NB4 (cell line): ENCODE data around the gene ATP11A.

Source experiments
- DNase-seq: peaks from one replicate; pipeline ENCODE4 v3.0.0; 2010; ENCODE audit warnings: low read depth
- H3K4me3 ChIP-seq: one replicate; pipeline ENCODE4 v1.5.1; 2011; ENCODE audit warnings: mild to moderate bottlenecking, low read depth, low read length, moderate library complexity
- CTCF ChIP-seq: IDR thresholded peaks from one replicate; pipeline ENCODE4 v1.5.1; 2012; ENCODE audit warnings: low read depth, low read length
- MAX ChIP-seq: IDR thresholded peaks from 2 replicates; pipeline ENCODE4 v1.6.1; 2011; ENCODE audit warnings: low read depth, low read length
- MYC ChIP-seq: IDR thresholded peaks from 2 replicates; pipeline ENCODE4 v1.6.1; 2011; ENCODE audit warnings: low read depth, low read length
- POLR2A ChIP-seq: IDR thresholded peaks from 2 replicates; pipeline ENCODE4 v1.6.1; 2011; ENCODE audit warnings: mild to moderate bottlenecking; ENCODE audit not compliant: insufficient read length; ENCODE audit errors: extremely low read depth

Gene ATP11A

GRCh38 chr13:112761701-112762689 lies 72.2 kb downstream of the ATP11A start:
- TF ChIP-seq MAX (no peak), POLR2A (no peak), CTCF (no peak), MYC (no peak)
- H3K4me3 ChIP-seq: no peak overlapping the region
- DNase-seq: no peak

GRCh38 chr13:112762690-112763080 lies 72.8 kb downstream of the ATP11A start:
- DNase-seq: no peak
- H3K4me3 ChIP-seq: no peak overlapping the region
- TF ChIP-seq CTCF: no peak
- TF ChIP-seq POLR2A: no peak
- TF ChIP-seq MYC: no peak
- TF ChIP-seq MAX: no peak

GRCh38 chr13:112764028-112764427 lies 74.2 kb downstream of the ATP11A start:
- no peak for DNase-seq
- no peak overlapping the region for H3K4me3 ChIP-seq
- TF ChIP-seq POLR2A (no peak), CTCF (no peak), MYC (no peak), MAX (no peak)

GRCh38 chr13:112764864-112765561 lies 75.2 kb downstream of the ATP11A start:
- DNase-seq: no peak
- H3K4me3 ChIP-seq: no peak overlapping the region
- no peak for TF ChIP-seq POLR2A
- no peak for TF ChIP-seq CTCF
- TF ChIP-seq MAX: no peak
- no peak for TF ChIP-seq MYC

- no peak for DNase-seq
- TF ChIP-seq CTCF (no peak), MAX (no peak), MYC (no peak), POLR2A (no peak)
- H3K4me3 ChIP-seq: no peak overlapping the region
These were observed 75.9 kb downstream of the ATP11A start for GRCh38 chr13:112765731-112766130.
